Retinal pigment epithelial cell (primary cell): Measurements from ENCODE around the gene SLC43A3.

Experiments used
- DNase-seq: peaks from one replicate; pipeline ENCODE4 v3.0.0-alpha.2; 2010; ENCODE audit warnings: low read depth
- H3K4me3 ChIP-seq: 2 replicates; pipeline ENCODE4 v1.5.1; 2011; ENCODE audit warnings: mild to moderate bottlenecking, low read length, control low read depth, moderate library complexity
- CTCF ChIP-seq: conservative IDR thresholded peaks from 2 replicates; pipeline ENCODE4 v1.5.1; 2011; ENCODE audit warnings: low read depth, low read length, control low read depth, inconsistent platforms

SLC43A3 gene

GRCh38 chr11:57473285-57473841, 46.4 kb upstream of the SLC43A3 start:
- H3K4me3 ChIP-seq = no peak overlapping the region
- no peak for DNase-seq
- no peak for TF ChIP-seq CTCF

GRCh38 chr11:57471496-57471895, 44.6 kb upstream of the SLC43A3 start:
- no peak for TF ChIP-seq CTCF
- no peak overlapping the region for H3K4me3 ChIP-seq
- DNase-seq = no peak

GRCh38 chr11:57469268-57469667, 42.3 kb upstream of the SLC43A3 start:
- DNase-seq = no peak
- TF ChIP-seq CTCF = no peak
- H3K4me3 ChIP-seq = no peak overlapping the region

- H3K4me3 ChIP-seq = no peak overlapping the region
- TF ChIP-seq CTCF = no peak
- DNase-seq = no peak
Measured at GRCh38 chr11:57468276-57468675, 41.4 kb upstream of the SLC43A3 start.

DNA sequence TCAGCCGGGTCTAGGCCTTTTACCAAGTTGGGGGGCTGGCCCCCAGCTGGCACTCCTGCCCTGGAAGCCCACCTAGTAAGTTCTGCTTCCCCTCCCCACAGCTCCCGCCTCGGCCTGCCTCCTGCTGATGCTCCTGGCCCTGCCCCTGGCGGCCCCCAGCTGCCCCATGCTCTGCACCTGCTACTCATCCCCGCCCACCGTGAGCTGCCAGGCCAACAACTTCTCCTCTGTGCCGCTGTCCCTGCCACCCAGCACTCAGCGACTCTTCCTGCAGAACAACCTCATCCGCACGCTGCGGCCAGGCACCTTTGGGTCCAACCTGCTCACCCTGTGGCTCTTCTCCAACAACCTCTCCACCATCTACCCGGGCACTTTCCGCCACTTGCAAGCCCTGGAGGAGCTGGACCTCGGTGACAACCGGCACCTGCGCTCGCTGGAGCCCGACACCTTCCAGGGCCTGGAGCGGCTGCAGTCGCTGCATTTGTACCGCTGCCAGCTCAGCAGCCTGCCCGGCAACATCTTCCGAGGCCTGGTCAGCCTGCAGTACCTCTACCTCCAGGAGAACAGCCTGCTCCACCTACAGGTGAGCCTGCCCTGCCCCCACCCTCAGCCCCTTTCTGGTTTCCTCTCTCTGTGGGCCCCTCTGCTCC, 40.7 kb upstream of the SLC43A3 start:
- no peak overlapping the region for H3K4me3 ChIP-seq
- no peak for DNase-seq
- TF ChIP-seq CTCF = no peak

GRCh38 chr11:57466680-57467079, 39.8 kb upstream of the SLC43A3 start:
- H3K4me3 ChIP-seq = no peak overlapping the region
- TF ChIP-seq CTCF = no peak
- no peak for DNase-seq

- DNase-seq = no peak
- H3K4me3 ChIP-seq = no peak overlapping the region
- TF ChIP-seq CTCF = no peak
Measured at GRCh38 chr11:57464539-57465181, 37.7 kb upstream of the SLC43A3 start.
